Liver (tissue), 3 donors: Measurements from ENCODE around the gene ABCA3.

Source experiments
- CTCF ChIP-seq: fragments of 150-350 bp; IDR thresholded peaks from 2 replicates; pipeline ENCODE4 v1.5.1; 2017; ENCODE audit warnings: improper control_type of control experiment, low read depth, low read length; ENCODE audit not compliant: missing input control
- EGR1 ChIP-seq, 2 donors: IDR thresholded peaks; 2 replicates each; pipeline ENCODE4 v1.6.1; 2016 to 2018; ENCODE audit warnings: antibody characterized with exemption in 2 of 2, low read depth in 2 of 2
- GABPA ChIP-seq, 2 donors: IDR thresholded peaks in 1 of 2; conservative IDR thresholded peaks in 1 of 2; 2 replicates each; pipeline ENCODE4 v1.6.1; 2016; ENCODE audit warnings: antibody characterized with exemption in 2 of 2, mild to moderate bottlenecking in 1 of 2, moderate library complexity in 1 of 2
- JUND ChIP-seq, 2 donors: IDR thresholded peaks; 2 replicates each; pipeline ENCODE4 v1.6.1; 2016; ENCODE audit warnings: antibody characterized with exemption in 2 of 2
- REST ChIP-seq: IDR thresholded peaks from 2 replicates; pipeline ENCODE4 v1.6.1; 2016; ENCODE audit warnings: antibody characterized with exemption, mild to moderate bottlenecking
- RXRA ChIP-seq, 2 donors: IDR thresholded peaks; 2 replicates each; pipeline ENCODE4 v1.6.1; 2017 to 2018; ENCODE audit warnings: antibody characterized with exemption in 2 of 2, mild to moderate bottlenecking in 1 of 2
- YY1 ChIP-seq: IDR thresholded peaks from 2 replicates; pipeline ENCODE4 v1.6.1; 2016; ENCODE audit warnings: antibody characterized with exemption, mild to moderate bottlenecking
- TF ChIP-seq, protein P1 (sequence below): IDR thresholded peaks from 2 replicates; pipeline ENCODE4 v1.6.1; 2016; ENCODE audit warnings: antibody characterized with exemption
- TF ChIP-seq, protein P2 (sequence below): IDR thresholded peaks from 2 replicates; pipeline ENCODE4 v1.6.1; 2016; ENCODE audit warnings: antibody characterized with exemption
- donor health status: healthy.
- donor health status: healthy.

DNA sequence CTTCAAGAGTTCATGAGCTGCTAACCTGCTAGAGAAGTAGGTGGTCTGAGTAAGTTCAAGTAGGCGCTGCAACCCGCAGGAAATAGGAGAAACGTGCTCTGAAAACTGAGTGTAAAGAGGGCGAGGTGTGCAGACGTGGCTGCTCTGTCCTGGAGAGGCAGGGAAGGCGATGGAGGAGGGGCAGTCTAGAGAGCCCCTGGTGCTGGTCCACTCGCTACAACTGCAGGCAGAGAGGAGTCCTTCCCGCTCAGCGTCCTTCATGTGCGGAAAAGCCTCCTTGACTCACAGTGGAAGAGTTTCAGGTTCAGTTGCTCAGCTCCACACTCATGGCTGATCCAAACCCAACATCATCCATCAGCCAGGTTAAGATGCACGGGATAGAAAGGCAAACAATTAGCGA, 12.1 kb downstream of the ABCA3 start:
- TF ChIP-seq GABPA (IDR thresholded peaks at IDR 0.05 in 1 of 2, conservative IDR thresholded peaks at IDR 0.05 in 1 of 2) (no peak), CTCF (no peak), RXRA (IDR thresholded peaks at IDR 0.05) (no peak), YY1 (no peak), REST (no peak), EGR1 (IDR thresholded peaks at IDR 0.05; ENCODE audit: low read depth in 2 of 2) (no peak), JUND (IDR thresholded peaks at IDR 0.05) (no peak)
- TF ChIP-seq, protein P1, sequence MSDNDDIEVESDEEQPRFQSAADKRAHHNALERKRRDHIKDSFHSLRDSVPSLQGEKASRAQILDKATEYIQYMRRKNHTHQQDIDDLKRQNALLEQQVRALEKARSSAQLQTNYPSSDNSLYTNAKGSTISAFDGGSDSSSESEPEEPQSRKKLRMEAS = no peak
- TF ChIP-seq, protein P2, sequence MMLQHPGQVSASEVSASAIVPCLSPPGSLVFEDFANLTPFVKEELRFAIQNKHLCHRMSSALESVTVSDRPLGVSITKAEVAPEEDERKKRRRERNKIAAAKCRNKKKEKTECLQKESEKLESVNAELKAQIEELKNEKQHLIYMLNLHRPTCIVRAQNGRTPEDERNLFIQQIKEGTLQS = no peak
